CD14-positive monocyte (primary cell): Measurements from ENCODE around the gene SIPA1L2. TPM values are rescaled to one million over a fixed set of nuclear protein-coding genes. Genes with fewer than 3 reads are reported as not detected.

Experiments
- DNase-seq, 3 donors: peaks; one replicate each; pipeline ENCODE4 v3.0.0-alpha.2; 2011 to 2022
- H2AFZ ChIP-seq: 2 replicates; pipeline ENCODE4 v1.6.0; 2012; ENCODE audit warnings: mild to moderate bottlenecking, low read depth, low read length, inconsistent platforms; ENCODE audit not compliant: insufficient read depth, poor library complexity, severe bottlenecking
- H3K27ac ChIP-seq, 2 donors: 1 replicate in 1 of 2; 2 replicates in 1 of 2; pipeline ENCODE4 v1.5.1; 2012 to 2013; ENCODE audit warnings: low read length in 2 of 2, control low read depth in 1 of 2, inconsistent platforms in 1 of 2, low read depth in 1 of 2, mild to moderate bottlenecking in 1 of 2
- H3K27me3 ChIP-seq, 2 donors: one replicate each; pipeline versions ENCODE4 v1.6.0 to v1.6.1; 2011 to 2013; ENCODE audit warnings: low read length in 2 of 2; ENCODE audit not compliant: control insufficient read depth in 2 of 2, insufficient read depth in 2 of 2
- H3K36me3 ChIP-seq, 2 donors: replicated peaks in 1 of 2; 1 replicate in 1 of 2; 2 replicates in 1 of 2; pipeline versions ENCODE4 v1.5.1 to v1.6.1; 2012 to 2013; ENCODE audit warnings: low read length in 2 of 2, control low read depth in 1 of 2, inconsistent platforms in 1 of 2, mild to moderate bottlenecking in 1 of 2; ENCODE audit not compliant: insufficient read depth in 2 of 2, control insufficient read depth in 1 of 2
- H3K4me1 ChIP-seq, 2 donors: 1 replicate in 1 of 2; 2 replicates in 1 of 2; pipeline versions ENCODE4 v1.5.1 to v1.6.1; 2012 to 2013; ENCODE audit warnings: low read length in 2 of 2, control low read depth in 1 of 2, inconsistent platforms in 1 of 2, mild to moderate bottlenecking in 1 of 2, moderate library complexity in 1 of 2; ENCODE audit not compliant: insufficient read depth in 2 of 2, control insufficient read depth in 1 of 2
- H3K4me2 ChIP-seq: replicated peaks from 2 replicates; pipeline ENCODE3; 2012; ENCODE audit warnings: low read length, moderate library complexity, mild to moderate bottlenecking; ENCODE audit not compliant: poor library complexity, severe bottlenecking; ENCODE audit errors: extremely low read depth
- H3K4me3 ChIP-seq, 3 experiments: fragments of 200-600 bp in 1 of 3; sonication (generic) in 1 of 3; replicated peaks in 1 of 3; 1 replicate in 2 of 3; 2 replicates in 1 of 3; pipeline ENCODE4 v1.5.1; 2011 to 2013; ENCODE audit warnings: low read length in 3 of 3, mild to moderate bottlenecking in 3 of 3, control low read depth in 2 of 3, low read depth in 2 of 3, inconsistent platforms in 1 of 3, moderate library complexity in 1 of 3
- H3K79me2 ChIP-seq: 2 replicates; pipeline ENCODE4 v1.6.0; 2012; ENCODE audit warnings: mild to moderate bottlenecking, control low read depth, inconsistent platforms, low read length, moderate library complexity; ENCODE audit not compliant: insufficient read depth
- H3K9ac ChIP-seq: 2 replicates; pipeline ENCODE4 v1.6.0; 2017; ENCODE audit warnings: low read length, mild to moderate bottlenecking; ENCODE audit not compliant: insufficient read depth, poor library complexity, severe bottlenecking
- H3K9me3 ChIP-seq, 2 donors: replicated peaks in 1 of 2; 1 replicate in 1 of 2; 2 replicates in 1 of 2; pipeline versions ENCODE4 v1.5.1 to v1.6.1; 2012 to 2013; ENCODE audit warnings: low read length in 2 of 2, control low read depth in 1 of 2; ENCODE audit not compliant: control insufficient read depth in 1 of 2, insufficient read depth in 1 of 2
- H4K20me1 ChIP-seq: 2 replicates; pipeline ENCODE4 v1.6.0; 2012; ENCODE audit warnings: mild to moderate bottlenecking, low read length, control low read depth, moderate library complexity; ENCODE audit not compliant: insufficient read depth
- H3K27ac Mint-ChIP-seq, 7 donors: one replicate each; pipeline ENCODE4 v1.8.0; 2020; ENCODE audit warnings: mild to moderate bottlenecking in 7 of 7, mixed read lengths in 7 of 7, moderate library complexity in 6 of 7, inconsistent platforms in 2 of 7
- H3K27me3 Mint-ChIP-seq, 3 donors: one replicate each; pipeline ENCODE4 v1.8.0; 2021 to 2022; ENCODE audit warnings: low read depth in 3 of 3, mild to moderate bottlenecking in 3 of 3, mixed read lengths in 3 of 3, moderate library complexity in 3 of 3, inconsistent platforms in 1 of 3
- H3K36me3 Mint-ChIP-seq, 2 donors: one replicate each; pipeline ENCODE4 v1.8.0; 2020; ENCODE audit warnings: mixed read lengths in 2 of 2, inconsistent platforms in 1 of 2, mild to moderate bottlenecking in 1 of 2
- H3K4me1 Mint-ChIP-seq: one replicate; pipeline ENCODE4 v1.8.0; 2020; ENCODE audit warnings: mild to moderate bottlenecking, mixed read lengths
- H3K4me3 Mint-ChIP-seq, 2 donors: one replicate each; pipeline ENCODE4 v1.8.0; 2020; ENCODE audit warnings: mild to moderate bottlenecking in 2 of 2, mixed read lengths in 2 of 2, moderate library complexity in 1 of 2
- H3K9me3 Mint-ChIP-seq, 7 donors: one replicate each; pipeline ENCODE4 v1.8.0; 2020 to 2022; ENCODE audit warnings: mixed read lengths in 7 of 7, mild to moderate bottlenecking in 6 of 7, moderate library complexity in 6 of 7, inconsistent platforms in 2 of 7
- WGBS: methylation state at CpG from one replicate; pipeline ENCODE4 v1.1.5; 2013; ENCODE audit warnings: missing lambda C conversion rate; ENCODE audit not compliant: insufficient coverage; 5-methylcytosine and 5-hydroxymethylcytosine counted together
- intact Hi-C, 2 donors: fragments of 100-400 bp; cut with micrococcal nuclease; formaldehyde crosslinking; loops; one replicate each; pipeline versions ENCODE4 v1.15.0 to v1.15.1; 2023
- polyA plus RNA-seq, 3 donors: library from polyadenylated mRNA; depleted of rRNA in 1 of 3; unstranded in 2 of 3; stranded (reverse) in 1 of 3; fragments of 300-500 nt in 2 of 3; fragments of >200 nt in 1 of 3; fragmentation: Illumina TruSeq in 2 of 3; gene quantifications; 1 replicate in 2 of 3; 2 replicates in 1 of 3; pipeline ENCODE4 v1.2.3, GENCODE V29; 2012 to 2021
- TF ChIP-seq, protein P1 (sequence below): fragments of 200-600 bp; IDR thresholded peaks from one replicate; pipeline ENCODE4 v1.8.0; 2022; ENCODE audit warnings: antibody characterized with exemption, mild to moderate bottlenecking

The SIPA1L2 gene
- polyA plus RNA-seq, 3 donors = 0.64 to 6.8 (median 1.3) TPM

DNA sequence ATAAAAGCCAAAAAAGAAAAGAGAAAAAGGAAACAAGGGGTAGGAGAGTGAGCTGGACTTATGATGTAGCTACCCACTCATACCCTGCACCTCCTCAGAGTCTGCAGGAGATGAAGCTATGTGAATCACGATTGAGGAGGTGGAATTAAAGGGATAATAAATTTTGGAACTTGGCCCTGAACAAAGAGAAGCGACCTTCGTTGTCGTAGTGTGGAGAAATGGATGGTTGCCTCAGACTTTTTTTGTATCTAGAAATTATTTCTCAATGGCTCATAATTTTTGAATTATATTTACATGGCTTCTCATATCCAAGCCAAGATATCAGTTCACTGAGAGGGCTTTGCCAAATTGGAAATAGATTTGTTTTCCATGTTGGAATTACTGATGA is 37.8 kb upstream of the SIPA1L2 start:
- H3K9ac ChIP-seq = no peak overlapping the region
- H2AFZ ChIP-seq = no peak overlapping the region
- H3K27me3 Mint-ChIP-seq = no peaks in the 10 kb centered on the region
- H3K9me3 ChIP-seq = no peaks in the 10 kb centered on the region
- H3K4me1 Mint-ChIP-seq = peaks cover 12% of the 10 kb centered on the region
- H3K4me3 ChIP-seq = no peak overlapping the region
- H3K36me3 ChIP-seq = no peaks in the 10 kb centered on the region
- H3K79me2 ChIP-seq = no peaks in the 10 kb centered on the region
- TF ChIP-seq, protein P1, sequence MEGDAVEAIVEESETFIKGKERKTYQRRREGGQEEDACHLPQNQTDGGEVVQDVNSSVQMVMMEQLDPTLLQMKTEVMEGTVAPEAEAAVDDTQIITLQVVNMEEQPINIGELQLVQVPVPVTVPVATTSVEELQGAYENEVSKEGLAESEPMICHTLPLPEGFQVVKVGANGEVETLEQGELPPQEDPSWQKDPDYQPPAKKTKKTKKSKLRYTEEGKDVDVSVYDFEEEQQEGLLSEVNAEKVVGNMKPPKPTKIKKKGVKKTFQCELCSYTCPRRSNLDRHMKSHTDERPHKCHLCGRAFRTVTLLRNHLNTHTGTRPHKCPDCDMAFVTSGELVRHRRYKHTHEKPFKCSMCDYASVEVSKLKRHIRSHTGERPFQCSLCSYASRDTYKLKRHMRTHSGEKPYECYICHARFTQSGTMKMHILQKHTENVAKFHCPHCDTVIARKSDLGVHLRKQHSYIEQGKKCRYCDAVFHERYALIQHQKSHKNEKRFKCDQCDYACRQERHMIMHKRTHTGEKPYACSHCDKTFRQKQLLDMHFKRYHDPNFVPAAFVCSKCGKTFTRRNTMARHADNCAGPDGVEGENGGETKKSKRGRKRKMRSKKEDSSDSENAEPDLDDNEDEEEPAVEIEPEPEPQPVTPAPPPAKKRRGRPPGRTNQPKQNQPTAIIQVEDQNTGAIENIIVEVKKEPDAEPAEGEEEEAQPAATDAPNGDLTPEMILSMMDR = no peak
- H3K4me2 ChIP-seq = no peak overlapping the region
- no peak overlapping the region for H3K4me3 Mint-ChIP-seq
- H3K27ac Mint-ChIP-seq = no peak overlapping the region
- intact Hi-C loops = no loop called here
- peaks cover 0 to 3% (median 0%) of the 10 kb centered on the region in 7 donors for H3K9me3 Mint-ChIP-seq
- H3K36me3 Mint-ChIP-seq = no peaks in the 10 kb centered on the region
- WGBS = no CpG with 5 or more reads among the region's 4 CpGs
- no peaks in the 10 kb centered on the region for H4K20me1 ChIP-seq
- no peaks in the 10 kb centered on the region for H3K4me1 ChIP-seq
- no peak for DNase-seq
- H3K27ac ChIP-seq = no peak overlapping the region
- H3K27me3 ChIP-seq = no peaks in the 10 kb centered on the region

DNA sequence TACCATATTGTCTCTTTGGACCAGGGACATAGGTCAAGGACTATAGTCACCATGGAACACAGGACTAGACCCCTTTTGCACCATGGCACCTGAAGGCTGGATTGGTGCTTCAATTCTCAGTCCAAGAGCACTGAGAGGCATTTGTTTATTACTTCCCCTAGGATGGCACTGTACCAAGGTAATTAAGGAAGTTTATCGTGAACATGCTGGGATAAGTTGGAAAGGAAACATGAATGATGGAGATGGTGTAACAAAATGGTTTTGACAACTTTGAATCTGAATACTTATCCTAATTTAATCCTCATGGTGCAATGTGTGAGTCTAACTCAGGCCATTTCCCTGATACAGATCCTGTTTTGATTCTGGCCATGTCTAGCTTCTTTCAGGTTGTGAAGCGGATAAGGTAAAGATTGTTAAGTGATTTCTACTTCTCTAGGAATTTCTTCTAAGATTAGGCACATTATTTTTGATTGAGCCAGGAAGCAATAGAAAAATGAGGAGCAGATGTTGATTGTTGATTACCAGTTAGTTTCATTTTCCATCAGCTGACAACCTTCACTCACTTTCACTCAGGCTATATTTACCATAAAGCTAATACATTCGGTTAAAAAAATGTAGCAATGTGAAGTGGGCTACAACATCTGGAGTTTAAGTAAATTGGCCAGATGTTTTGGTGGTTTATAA is 37.3 kb upstream of the SIPA1L2 start:
- WGBS = no CpG with 5 or more reads among the region's 3 CpGs
- H3K4me1 ChIP-seq = no peaks in the 10 kb centered on the region
- H3K4me3 Mint-ChIP-seq = no peak overlapping the region

More for the DNA sequence above, 37.3 kb upstream of the SIPA1L2 start:
- Mint-ChIP-seq H3K4me1 (peaks cover 12% of the 10 kb centered on the region), H3K27ac (no peak overlapping the region), H3K9me3 (peaks cover 0 to 3% (median 0%) of the 10 kb centered on the region in 7 donors), H3K27me3 (no peaks in the 10 kb centered on the region), H3K36me3 (no peaks in the 10 kb centered on the region)
- intact Hi-C loops = no loop called here
- Histone ChIP-seq H3K27me3 (no peaks in the 10 kb centered on the region), H2AFZ (no peak overlapping the region), H3K36me3 (no peaks in the 10 kb centered on the region), H4K20me1 (no peaks in the 10 kb centered on the region), H3K9ac (no peak overlapping the region), H3K9me3 (no peaks in the 10 kb centered on the region), H3K4me2 (no peak overlapping the region), H3K79me2 (no peaks in the 10 kb centered on the region), H3K4me3 (no peak overlapping the region), H3K27ac (no peak overlapping the region)
- TF ChIP-seq, protein P1 = no peak
- DNase-seq = no peak
